Stimulated activated CD8-positive, alpha-beta memory T cell treated with anti-CD3 and anti-CD28 coated beads, Interleukin-12 subunit alpha, Interleukin-12 subunit beta, amount 100 ng/mL, for 1 hour (primary cell): ENCODE measurements around the gene ZNFX1.
"Not testable (repeated sequence)": the region's sequence is repeated elsewhere in the genome, so short reads cannot be mapped to it uniquely, and the experiment has no call there.

ENCODE experiments used
- DNase-seq: peaks from one replicate; pipeline ENCODE4 v3.0.0-alpha.2; 2020; ENCODE audit warnings: low read depth

The ZNFX1 gene

DNA sequence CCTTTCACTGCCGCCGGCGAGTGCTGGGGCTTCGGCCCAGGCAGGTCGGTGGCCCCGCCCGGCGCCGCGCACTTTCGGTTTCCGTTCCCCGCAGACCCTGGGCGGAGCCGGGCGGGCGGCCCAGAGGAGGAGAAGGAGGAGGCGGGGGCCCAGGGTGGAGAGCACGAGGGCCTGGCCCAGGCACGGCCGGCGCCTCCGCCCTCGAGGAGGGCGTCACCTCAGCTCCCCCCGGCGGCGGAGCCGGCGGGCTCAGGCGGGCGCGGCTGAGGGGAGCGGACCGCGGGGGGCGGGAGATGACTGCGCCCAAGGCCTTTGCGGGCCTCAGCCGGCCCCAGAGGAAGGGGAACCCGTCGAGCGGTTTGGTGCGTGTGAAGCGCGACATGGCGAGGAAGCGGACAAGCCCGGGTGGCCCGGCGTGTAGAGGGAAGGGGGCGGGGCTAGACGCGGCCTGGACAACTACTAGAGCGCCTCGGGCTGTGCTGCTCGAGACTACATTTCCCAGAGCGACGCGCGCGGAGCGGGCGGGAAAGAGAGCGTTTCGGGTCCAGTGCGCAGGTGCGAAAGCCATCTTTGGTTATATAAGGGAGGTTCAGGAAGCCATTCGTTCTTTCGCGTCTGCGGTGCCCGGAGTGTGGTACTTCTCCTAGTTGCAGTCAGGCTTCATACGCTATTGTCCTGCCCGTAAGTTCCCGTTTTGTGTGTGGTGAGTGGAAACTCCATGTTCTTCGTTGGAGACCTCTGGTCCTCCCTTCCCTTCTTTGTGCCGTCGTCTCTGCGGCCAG, at the start of gene ZNFX1:
ZNFX1 (minus strand) TSS at position 22 of the 782 bp plus-strand sequence. CDS start 2,218 bp downstream, outside the sequence.
- peak; percentile 98 for DNase-seq

DNA sequence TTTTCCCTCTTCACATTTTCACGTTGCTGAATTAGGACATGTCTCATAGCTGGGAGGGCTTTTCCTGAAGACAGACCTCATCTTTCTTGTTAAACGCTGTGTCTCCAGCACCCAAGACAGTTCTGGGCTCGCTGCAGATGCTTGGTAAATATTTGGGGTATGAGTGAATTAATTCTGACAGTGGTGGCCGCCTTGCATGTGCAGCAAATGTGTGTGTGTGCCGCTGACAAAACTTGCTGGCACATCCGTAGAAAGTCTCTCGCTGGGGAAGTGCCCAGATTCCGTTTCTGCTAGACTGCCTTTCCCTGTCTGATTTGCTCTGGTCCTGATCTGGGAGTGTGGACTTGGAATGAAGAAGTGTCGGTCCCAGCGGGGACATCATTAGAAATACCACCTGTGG, 48.2 kb upstream of the ZNFX1 start:
- DNase-seq, result no peak

DNA sequence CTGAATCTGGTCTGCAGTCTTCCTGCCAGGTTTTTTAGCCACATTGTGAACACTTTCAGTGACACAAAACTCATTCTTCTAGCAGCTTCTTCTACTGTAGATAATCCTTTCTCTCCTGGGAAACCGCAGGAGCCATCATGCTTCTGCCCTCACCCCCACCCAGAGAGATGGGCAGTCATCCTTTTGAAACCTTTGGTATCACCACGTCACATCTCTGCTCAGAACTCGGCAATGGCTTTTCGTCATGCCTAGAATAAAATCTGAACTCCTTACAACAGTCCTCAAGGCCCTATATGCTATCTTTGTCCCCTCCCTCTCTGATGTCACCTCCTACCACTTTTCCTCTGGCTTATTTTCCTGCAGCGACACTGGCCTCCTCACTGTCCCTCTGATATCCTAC, 46.4 kb upstream of the ZNFX1 start:
- DNase-seq, result no peak

DNA sequence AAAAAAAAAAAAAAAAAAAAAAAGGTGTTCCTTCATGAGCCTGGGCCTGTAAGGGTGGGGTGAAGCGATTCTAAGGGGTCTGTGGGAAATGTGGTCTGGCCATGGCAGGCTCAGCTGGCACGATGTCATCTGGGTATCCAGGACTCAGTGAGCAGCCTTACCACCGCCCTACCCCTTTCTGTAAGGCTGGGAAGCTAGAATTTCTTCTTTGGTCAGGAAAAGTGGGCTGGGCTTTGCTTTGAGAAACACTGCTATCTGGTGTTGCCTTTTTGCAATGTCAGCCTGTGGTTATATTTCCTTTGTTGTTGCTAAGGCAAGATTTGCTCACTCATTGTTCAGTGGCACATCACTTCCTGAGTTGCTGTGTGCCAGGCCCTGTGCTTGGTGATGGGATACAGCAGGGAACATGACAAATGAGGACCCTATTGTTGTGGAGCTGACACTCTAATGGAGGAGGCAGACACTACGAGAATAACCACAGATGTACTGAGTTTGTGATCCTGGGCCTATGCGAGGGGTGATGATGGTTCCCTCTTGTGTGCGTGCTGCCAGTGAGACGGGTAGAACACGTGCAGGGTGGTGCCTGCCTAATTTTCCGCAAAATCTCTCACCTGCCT, 45.9 kb upstream of the ZNFX1 start:
- no peak for DNase-seq

DNA sequence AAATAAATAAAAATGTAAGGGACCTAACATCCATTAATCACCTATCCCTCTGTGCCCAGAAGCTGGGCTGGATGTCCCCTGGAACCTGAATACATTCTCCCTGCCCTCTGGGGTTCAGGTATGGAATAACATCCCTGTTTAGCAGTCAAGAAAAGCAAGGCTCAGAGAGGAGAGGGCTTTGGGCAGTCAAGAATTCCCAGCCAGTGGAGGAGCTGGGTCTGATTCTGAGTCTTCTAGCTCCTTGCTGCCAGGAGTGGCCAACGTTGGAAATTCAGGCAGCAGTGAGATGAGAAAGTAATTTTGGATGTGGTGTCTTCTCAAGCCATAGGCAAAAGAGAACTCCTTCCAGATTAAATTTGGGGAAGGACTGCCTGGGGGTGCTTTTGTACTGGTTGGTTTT, 42.6 kb upstream of the ZNFX1 start:
- no peak for DNase-seq

DNA sequence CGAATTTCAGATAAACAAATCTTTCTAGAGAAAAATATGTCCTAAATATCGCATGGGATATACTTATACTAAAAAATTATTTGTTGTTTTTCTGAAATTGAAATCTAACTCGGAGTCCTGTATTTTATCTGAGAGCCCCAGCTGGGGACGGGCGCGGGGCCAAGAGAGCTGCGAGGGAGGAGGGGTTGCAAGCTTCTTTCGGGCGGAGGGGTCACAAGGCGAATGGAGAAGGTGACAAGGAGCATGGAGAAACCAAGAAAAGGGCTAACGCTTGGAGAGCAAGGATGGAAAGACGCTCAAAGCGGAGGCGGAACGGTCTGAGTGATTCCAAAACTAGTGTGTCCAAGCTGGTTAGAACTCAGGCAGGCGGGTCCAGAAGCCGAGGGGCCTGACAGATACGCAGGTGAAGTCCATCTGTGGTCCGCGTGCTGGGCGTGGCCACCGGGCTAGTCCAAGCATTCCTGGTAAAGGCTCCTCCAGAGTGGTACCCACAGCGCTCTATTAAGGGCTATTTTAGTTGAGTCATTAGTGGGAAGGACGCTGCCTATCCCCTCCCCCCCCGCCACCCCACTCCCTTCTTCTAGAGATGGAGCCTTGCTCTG, 41.5 kb upstream of the ZNFX1 start:
- DNase-seq, result no peak

DNA sequence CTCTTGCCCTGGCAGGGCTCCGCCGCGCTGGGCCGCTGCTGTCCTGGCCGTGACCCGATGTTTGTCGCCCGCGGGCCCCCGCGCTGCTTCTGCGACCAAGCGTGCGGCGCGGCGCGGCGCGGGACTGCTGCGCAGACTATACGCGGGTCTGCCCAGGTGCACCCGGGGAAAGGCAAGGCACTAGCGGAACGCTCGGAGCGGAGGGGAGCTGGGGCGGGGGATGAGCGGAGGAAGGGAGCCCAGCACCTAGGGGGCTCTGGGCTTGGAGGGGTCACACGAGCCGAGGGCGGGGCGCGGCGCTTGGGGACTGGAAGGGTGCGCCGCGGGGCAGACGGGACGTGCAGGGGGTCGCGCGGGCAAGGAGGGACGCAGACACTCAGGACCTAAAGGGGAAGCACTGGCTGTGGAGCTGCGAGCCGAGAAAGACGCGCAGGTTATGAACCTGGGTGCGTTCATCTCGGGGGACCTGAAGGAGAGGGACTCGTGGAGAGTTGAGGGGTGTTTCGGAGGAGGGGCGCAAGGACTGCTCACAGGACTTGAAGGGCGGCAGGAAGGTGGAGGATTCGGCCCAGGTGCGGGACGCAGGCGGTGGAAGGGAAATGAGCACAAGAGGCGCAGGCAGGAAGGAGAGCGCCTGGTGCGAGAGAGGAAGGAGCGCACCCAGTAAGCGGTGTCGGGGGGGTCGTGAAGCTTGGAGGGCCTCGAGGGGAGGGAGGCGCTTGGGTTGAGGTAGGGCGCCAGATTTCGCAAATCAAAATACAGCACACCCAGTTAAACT, 40.8 kb upstream of the ZNFX1 start:
- DNase-seq, result no peak

DNA sequence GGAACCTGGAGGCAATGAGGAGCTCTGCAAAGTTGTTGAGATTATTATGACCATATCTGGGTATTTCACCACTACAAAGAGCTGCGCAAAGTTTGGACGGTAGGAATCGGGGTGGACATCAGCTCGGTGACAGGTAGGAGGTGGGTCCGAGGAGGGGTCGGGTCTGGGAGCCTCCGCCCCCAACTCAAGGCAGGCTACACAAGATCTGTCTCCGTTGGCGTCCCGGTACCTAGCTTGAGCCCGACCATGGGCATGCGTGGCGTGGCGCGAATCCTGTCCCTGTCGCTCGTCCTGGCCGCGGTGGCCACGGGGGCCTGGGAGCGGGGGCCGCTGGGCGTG, 40.2 kb upstream of the ZNFX1 start:
- DNase-seq, result no peak

DNA sequence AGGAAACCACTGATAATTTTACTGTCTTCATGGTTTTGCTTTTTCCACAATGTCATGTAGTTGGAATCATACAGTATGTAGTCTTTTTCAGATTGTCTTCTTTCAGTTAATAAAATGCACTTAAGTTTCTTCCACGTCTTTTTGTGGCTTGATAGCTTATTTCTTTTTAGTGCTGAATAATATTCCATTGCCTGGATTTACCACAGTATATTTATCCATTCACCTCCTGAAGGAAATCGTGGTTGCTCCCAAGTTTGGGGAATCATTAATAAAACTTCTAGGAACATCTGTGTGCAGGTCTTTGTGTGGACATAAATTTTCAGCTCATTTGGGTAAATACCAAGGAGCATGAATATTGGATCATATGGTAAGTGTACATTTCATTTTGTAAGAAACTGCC, 38.8 kb upstream of the ZNFX1 start:
- no peak for DNase-seq

DNA sequence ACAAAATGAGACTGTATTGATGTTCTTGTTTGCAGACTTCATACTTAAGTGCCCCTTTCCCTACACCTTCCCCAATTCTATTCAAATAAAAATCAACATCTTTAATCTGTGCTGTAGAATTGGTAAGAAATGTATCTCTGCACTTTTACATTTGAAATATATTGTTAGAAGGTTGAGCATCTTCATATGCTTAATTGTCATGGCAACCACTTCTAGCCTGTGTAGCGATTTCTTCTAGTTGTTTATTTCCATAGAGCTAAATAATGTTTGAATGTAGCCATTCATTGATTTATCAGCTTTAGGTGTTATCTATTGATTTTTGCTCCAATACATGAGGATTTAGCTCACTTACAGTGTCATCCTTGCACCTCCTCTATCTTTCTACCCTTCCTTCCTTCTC, 37.7 kb upstream of the ZNFX1 start:
- no peak for DNase-seq

DNA sequence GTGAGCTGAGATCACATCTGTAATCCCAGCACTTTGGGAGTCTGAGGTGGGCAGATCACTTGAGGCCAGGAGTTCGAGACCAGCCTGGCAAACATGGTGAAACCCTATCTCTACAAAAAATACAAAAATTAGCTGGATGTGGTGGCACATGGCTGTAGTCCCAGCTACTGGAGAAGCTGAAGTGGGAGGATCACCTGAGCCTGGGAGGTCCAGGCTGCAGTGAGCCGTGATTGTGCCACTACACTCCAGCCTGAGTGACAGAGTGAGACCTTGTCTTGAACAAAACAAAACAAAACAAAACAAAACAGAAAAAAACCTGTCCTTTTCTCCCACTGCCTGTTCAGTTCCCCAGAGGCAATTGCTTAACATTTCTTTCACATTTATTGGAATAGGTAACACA, 36.2 kb upstream of the ZNFX1 start:
- DNase-seq, result not testable (repeated sequence)

DNA sequence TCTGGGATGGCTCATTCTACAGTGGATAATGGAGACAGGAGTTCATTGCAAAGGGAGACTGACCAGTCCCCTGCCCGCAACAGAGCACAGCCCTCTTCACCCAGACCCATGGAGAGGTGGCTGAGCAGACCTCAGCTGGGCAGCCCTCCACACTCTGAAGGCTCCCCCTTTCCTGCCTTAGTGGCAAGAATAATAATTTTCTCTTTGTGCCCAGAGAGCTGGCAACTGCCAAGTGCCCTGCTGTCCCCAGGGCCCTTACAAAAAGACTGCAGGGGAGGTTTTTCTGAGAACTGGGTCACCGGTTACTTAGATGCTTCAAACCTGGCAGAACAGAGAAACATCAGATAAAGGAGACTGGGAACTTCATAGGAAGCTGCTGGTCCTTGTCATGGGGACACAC, 35.4 kb upstream of the ZNFX1 start:
- no peak for DNase-seq

DNA sequence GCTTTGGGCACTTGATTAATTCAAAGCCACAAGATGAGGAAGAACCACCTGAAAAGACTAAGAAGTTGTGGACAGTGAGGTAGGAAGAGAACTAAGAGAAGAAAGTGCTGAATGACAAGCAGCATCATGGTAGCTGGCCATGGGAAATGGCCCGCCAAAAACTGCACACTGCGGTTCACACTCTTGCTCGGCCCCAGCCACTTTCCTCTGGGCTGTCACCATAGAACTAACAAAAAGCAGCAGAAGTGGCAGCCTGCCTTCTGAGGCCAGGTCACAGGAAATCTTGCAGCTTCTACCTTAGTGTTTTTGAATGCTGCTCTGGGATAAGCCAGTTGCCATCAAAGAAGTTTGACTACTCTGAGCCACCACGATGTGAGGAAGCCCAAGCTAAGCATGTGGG, 34.8 kb upstream of the ZNFX1 start:
- no peak for DNase-seq

DNA sequence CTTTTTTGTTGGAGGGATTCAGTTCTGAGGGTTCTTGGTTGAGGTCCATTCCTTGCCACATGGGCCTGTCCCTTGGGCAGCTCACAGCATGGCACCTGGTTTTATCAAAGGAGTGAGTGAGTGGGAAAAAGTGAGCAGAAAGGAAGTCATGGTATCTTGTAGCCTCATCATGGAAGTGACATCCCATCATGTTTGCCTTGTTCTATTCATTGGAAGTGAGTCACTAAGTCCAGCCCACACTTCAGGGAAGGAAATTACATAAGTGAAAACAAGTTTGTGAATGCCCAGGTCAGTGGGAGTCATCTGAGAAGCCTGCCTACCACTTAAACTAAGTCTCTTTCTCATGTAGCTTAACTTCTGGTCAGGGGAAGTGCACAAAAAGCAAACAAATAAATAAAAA, 32.8 kb upstream of the ZNFX1 start:
- no peak for DNase-seq

DNA sequence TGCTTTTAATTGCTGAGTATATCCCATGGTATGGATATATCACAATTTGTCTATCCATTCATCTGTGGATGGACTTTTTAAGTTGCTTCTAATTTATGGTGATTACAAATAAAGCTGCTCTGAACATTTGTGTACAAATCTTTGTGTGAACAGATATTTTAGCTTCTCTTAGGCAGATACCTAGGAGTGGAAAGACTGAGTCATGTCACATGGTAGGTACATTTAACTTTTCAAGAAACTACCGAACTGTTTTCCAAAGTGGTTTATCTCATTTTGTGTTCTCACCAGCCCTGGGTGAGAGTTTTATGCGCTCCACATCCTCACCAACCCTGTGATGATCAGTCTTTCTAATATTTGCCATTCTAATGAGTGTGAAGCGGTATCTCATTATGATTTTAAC, 31.0 kb upstream of the ZNFX1 start:
- no peak for DNase-seq

DNA sequence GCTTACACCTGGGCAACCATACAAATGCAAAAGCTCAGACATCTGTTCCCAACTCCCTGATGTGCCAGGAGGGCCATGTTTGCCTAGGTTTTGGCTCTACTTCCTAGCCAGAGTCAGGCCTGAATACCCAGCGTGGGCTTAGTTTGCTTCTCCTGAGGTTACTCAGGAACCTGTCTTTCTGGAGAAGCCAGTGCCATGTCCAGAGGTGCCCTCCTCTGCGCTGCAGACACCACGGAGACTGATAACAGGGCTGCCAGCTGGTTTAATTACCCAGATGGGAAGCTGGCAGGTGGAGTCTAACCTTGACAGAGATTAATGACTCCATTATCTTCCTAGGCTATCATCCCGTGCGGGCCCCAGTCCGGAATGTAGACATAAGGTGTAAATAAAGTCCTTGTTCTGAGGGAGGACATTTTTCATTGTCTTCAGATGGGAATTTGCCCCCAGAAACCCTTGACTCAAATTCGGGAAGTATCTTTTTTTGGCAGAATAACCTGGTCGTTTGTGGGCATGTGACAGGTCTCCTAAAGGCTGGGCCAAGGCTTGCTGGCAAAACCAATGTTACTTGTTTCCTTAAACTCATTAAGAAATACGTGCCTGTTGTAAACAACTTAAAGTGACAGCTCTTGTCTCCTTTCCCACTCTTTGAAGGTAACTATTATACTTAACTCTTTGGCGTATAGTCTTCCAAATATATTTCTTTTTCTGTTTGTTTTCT, 29.2 kb upstream of the ZNFX1 start:
- DNase-seq, result no peak

DNA sequence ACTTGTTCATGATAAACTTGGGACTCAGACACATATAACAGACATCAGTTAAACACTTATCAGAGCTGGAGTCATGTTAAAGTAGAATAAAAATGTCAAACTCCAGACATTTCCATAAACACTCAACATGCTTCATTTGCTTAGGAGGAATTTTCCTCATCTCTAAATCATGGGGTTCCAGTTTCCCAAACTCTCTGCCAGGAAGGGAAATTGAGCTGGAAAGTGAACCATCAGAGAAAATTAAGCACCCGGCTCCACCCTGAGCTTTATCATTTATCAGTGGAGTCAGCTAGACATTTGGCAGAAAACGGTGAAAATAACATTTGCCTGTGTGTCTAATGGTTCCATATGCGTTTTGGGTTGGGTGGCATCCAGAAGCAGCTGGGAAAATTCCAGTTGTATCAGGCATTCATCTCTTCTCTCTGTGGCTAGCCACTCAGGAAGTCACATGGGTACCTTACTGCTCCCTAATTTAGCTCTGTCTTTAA, 25.3 kb upstream of the ZNFX1 start:
- no peak for DNase-seq

DNA sequence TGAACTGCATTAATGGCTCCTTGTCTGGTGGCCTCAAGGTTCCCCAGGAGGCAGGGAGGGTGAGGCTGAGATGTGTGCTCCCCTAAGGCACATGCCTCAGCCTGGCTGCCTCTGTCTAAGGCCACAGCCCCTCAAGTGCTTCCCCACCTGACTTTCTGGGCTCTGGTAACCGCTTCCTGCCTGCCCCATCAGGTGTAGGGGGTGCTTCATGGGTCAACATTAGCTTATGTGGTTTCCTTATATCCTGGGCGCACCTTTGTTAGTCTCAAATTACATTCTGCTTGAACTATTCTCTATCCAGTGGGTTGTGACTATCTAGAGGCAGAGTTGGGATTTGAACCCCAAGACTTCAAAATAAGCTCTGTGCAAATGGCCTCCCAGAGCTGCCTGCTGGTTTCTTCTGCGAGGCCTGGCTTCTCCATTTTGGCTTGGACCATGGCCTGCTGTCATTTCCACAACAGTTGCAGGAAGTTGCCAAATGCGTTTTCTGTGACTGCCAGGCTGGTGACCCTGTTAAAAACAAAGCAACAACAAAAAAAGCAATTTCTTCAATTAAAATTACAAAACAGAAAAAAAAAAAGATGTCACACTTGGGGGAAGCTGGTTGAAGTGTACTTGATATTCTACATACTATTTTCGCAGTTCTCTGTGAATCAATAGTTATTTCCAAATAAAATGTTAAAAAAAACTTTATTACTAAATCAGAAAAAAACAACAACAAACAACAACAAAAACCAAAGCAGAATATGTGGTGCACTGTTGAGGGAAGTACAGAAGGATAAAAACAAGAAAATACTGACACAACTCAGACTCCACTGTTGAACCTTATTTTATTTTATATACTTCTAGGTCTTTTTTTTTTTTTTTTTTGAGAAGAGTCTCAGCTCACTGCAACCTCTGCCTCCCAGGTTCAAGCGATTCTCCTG, 20.0 kb upstream of the ZNFX1 start:
- DNase-seq, result no peak

DNA sequence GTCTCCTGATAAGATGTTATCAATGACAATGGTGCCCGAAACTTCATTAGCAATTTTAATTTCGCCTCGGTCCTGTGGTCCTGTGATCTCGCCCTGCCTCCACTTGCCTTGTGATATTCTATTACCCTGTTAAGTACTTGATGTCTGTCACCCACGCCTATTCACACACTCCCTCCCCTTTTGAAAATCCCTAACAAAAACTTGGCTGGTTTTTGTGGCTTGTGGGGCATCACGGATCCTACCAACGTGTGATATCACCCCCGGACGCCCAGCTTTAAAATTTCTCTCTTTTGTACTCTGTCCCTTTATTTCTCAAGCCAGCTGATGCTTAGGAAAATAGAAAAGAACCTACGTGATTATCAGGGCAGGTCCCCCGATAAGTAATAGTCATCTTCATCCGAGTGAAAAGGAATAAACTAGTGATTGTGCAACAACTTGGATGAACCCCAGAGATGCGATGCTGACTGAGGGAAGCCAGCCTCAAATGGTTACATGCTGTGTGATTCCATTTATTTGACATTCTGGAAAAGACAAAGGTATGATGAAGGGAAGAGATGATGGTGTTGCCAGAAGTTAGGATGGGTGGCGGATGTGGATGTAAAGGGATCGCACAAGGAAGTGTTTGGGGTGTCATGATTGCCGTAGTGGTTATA, 16.3 kb upstream of the ZNFX1 start:
- DNase-seq, result not testable (repeated sequence)

DNA sequence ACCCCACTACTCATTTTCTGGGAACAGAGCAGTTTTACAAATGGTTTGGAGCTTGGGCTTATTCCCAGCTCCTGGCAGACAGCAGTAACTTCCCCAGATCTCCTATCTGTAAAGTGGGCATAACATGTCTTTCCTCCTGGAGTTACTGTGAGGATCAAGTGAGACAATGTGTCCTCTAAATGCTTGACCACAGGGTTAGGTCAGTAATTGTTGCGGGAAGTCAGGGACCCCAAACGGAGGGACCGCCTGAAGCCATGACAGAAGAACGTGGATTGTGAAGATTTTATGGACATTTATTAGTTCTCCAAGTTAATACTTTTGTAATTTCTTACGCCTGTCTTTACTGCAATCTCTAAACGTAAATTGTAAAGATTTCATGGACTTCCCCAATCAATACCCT, 15.3 kb upstream of the ZNFX1 start:
- DNase-seq, result no peak
